Stimulated activated naive CD8-positive, alpha-beta T cell treated with anti-CD3 and anti-CD28 coated beads, Interleukin-15, amount 100 ng/mL, for 72 hours (primary cell): ENCODE data around the gene CREG2.
A peak's percentile ranks its signal among the peaks of the same experiment; 100 is the strongest.

Experiments
- ATAC-seq: fragments of 150-1000 bp; cut with Tn5 transposase; 2 replicates; pipeline ENCODE4 v1.10.0; 2021; ENCODE audit warnings: mild to moderate bottlenecking, moderate library complexity
- DNase-seq, 2 donors: peaks; one replicate each; pipeline ENCODE4 v3.0.0; 2021 to 2022
- H3K27ac Mint-ChIP-seq, 2 donors: one replicate each; pipeline ENCODE4 v1.8.0; 2022; ENCODE audit warnings: mild to moderate bottlenecking in 2 of 2, mixed read lengths in 2 of 2, moderate library complexity in 2 of 2
- H3K27me3 Mint-ChIP-seq: one replicate; pipeline ENCODE4 v1.8.0; 2022; ENCODE audit warnings: mixed read lengths
- H3K4me1 Mint-ChIP-seq: one replicate; pipeline ENCODE4 v1.8.0; 2022; ENCODE audit warnings: mild to moderate bottlenecking, mixed read lengths
- H3K4me3 Mint-ChIP-seq, 2 donors: one replicate each; pipeline ENCODE4 v1.8.0; 2022; ENCODE audit warnings: mild to moderate bottlenecking in 2 of 2, mixed read lengths in 2 of 2, moderate library complexity in 1 of 2
- H3K9me3 Mint-ChIP-seq, 2 donors: one replicate each; pipeline ENCODE4 v1.8.0; 2022; ENCODE audit warnings: mixed read lengths in 2 of 2

CREG2 gene

DNA sequence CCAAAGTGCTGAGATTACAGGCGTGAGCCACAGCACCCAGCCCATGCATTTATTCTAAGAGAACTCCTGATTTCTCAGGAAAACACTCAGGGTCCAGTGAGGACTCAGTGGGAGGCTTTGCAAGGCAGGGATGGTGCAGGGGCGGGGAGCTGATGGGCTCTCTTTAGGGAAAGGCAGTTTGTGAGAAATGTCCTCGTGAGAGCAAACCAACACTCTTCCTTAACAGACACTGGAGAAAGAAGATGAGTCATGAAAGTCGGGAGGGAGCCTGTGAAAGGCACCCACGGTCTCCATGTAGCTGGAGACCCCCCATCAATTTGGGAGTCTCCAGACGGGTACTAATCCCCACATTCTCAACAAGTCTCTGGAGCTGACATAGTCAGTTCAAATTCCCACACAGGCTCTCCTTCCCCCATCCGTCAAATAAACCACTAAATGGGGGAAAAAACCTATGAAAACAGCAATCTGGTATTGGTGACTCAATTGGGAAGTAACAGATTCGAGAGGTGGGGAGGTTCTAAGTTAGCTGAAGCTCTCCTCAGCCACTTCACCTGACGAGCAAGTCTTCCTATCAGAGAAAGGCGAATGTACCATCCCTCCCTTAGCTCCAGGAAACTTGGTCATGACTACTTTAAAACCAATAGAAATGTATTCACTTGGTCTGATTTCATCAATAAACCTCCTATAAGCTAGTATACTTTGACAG, 11.0 kb upstream of the CREG2 start:
- Mint-ChIP-seq H3K9me3 (no peaks in the 10 kb centered on the region), H3K4me3 (no peak overlapping the region)
- ATAC-seq = no peak

GRCh38 chr2:101396316-101396717, 9.0 kb upstream of the CREG2 start:
- DNase-seq (no peak), ATAC-seq (no peak)
- peaks cover 55% of the 10 kb centered on the region for H3K27me3 Mint-ChIP-seq
- no peaks in the 10 kb centered on the region for H3K4me1 Mint-ChIP-seq
- H3K27ac Mint-ChIP-seq = no peak overlapping the region
- H3K9me3 Mint-ChIP-seq = no peaks in the 10 kb centered on the region
- no peak overlapping the region for H3K4me3 Mint-ChIP-seq

More for the DNA sequence above, 11.0 kb upstream of the CREG2 start:
- Mint-ChIP-seq H3K27ac (no peak overlapping the region), H3K4me1 (peaks cover 6% of the 10 kb centered on the region), H3K27me3 (peaks cover 75% of the 10 kb centered on the region)
- DNase-seq = no peak

- peaks cover 49% of the 10 kb centered on the region for H3K27me3 Mint-ChIP-seq
- DNase-seq (no peak), ATAC-seq (no peak)
- H3K4me1 Mint-ChIP-seq = no peaks in the 10 kb centered on the region
- no peak overlapping the region for H3K27ac Mint-ChIP-seq
- H3K4me3 Mint-ChIP-seq = no peak overlapping the region
- H3K9me3 Mint-ChIP-seq = no peaks in the 10 kb centered on the region
Observed at GRCh38 chr2:101395545-101396315, 8.4 kb upstream of the CREG2 start.

DNA sequence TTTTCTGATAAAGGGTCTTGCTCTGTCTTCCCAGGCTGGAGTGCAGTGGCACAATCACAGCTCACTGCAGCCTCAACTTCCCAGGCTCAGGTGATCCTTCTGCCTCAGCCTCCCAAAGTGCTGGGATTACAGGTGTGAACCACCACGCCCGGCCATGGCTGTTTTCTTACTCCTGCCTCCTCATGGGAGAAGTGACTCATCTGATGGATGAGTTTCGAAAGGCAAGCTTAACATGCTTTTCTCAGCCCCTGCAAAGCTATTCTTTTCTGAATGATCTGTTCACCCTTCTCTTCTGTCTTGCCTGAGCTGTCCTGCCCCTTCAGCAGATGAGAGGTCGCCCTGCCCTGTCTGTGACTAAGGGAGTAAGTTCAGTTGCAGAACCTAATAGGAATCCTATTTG, 929 bp upstream of the CREG2 start:
- peaks cover 68% of the 10 kb centered on the region for H3K27me3 Mint-ChIP-seq
- DNase-seq = no peak

GRCh38 chr2:101386599-101387150, 628 bp downstream of the CREG2 start:
- Mint-ChIP-seq H3K4me3 (peak overlapping the region; percentile 65 to 72), H3K9me3 (no peaks in the 10 kb centered on the region), H3K27ac (no peak overlapping the region), H3K27me3 (peaks cover 75% of the 10 kb centered on the region), H3K4me1 (peaks cover 13% of the 10 kb centered on the region)
- ATAC-seq (peak; percentile 70), DNase-seq (no peak)

More for the DNA sequence above, 929 bp upstream of the CREG2 start:
- no peak for ATAC-seq
- Mint-ChIP-seq H3K4me1 (peaks cover 13% of the 10 kb centered on the region), H3K4me3 (no peak overlapping the region), H3K27ac (no peak overlapping the region), H3K9me3 (no peaks in the 10 kb centered on the region)

- H3K27ac Mint-ChIP-seq = no peak overlapping the region
- peaks cover 13% of the 10 kb centered on the region for H3K4me1 Mint-ChIP-seq
- H3K9me3 Mint-ChIP-seq = no peaks in the 10 kb centered on the region
- no peak overlapping the region for H3K4me3 Mint-ChIP-seq
- no peak for DNase-seq
- ATAC-seq = no peak
- H3K27me3 Mint-ChIP-seq = peaks cover 53% of the 10 kb centered on the region
Observed at GRCh38 chr2:101383016-101383541, 4.2 kb downstream of the CREG2 start.

GRCh38 chr2:101382442-101382841, 4.9 kb downstream of the CREG2 start:
- no peak for DNase-seq
- ATAC-seq = no peak
- peaks cover 46% of the 10 kb centered on the region for H3K27me3 Mint-ChIP-seq
- H3K9me3 Mint-ChIP-seq = no peaks in the 10 kb centered on the region
- peaks cover 9% of the 10 kb centered on the region for H3K4me1 Mint-ChIP-seq
- no peak overlapping the region for H3K4me3 Mint-ChIP-seq
- H3K27ac Mint-ChIP-seq = no peak overlapping the region

DNA sequence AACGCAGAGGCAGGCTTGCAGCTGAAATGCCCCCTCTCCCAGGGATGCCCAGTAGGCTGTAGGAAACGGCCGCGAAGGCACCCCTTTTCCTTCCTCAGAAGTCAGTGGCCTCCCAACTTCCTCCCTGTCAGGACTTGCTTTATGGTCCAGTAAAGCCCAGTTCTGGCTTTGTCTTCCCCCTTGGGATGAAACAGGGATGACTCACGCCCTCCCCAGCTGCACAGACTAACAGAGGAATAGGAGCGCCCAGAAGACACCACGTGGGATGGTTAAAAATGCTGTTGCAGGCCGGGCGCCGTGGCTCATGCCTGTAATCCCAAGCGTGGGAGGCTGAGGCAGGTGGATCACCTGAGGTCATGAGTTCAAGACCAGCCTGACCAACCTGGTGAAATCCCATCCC, 6.9 kb downstream of the CREG2 start:
- H3K9me3 Mint-ChIP-seq = no peaks in the 10 kb centered on the region
- DNase-seq (no peak), ATAC-seq (no peak)
- no peak overlapping the region for H3K27ac Mint-ChIP-seq
- no peak overlapping the region for H3K4me3 Mint-ChIP-seq
- H3K27me3 Mint-ChIP-seq = peaks cover 27% of the 10 kb centered on the region
- no peaks in the 10 kb centered on the region for H3K4me1 Mint-ChIP-seq

DNA sequence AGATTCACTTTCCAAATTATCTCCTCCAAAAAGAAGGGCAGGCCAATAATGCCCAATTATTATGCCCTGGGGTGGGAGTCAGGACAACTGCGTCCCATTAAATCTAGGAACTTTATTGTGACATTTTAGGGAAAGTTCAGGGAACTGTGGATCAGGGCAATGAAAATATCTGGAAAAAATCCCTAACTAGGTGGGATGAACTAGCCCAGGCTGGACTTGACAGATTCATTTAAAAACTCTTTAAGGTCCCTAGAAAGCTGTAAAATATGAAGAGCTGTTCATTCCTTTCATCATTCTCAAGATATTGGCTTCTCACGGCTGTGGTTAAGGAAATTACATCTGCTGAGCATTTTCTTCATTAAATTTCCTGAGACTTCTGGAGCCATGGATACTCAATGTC, 8.2 kb downstream of the CREG2 start:
- Mint-ChIP-seq H3K27ac (no peak overlapping the region), H3K9me3 (no peaks in the 10 kb centered on the region), H3K4me1 (no peaks in the 10 kb centered on the region), H3K4me3 (no peak overlapping the region), H3K27me3 (peaks cover 15% of the 10 kb centered on the region)
- ATAC-seq (no peak), DNase-seq (no peak)

DNA sequence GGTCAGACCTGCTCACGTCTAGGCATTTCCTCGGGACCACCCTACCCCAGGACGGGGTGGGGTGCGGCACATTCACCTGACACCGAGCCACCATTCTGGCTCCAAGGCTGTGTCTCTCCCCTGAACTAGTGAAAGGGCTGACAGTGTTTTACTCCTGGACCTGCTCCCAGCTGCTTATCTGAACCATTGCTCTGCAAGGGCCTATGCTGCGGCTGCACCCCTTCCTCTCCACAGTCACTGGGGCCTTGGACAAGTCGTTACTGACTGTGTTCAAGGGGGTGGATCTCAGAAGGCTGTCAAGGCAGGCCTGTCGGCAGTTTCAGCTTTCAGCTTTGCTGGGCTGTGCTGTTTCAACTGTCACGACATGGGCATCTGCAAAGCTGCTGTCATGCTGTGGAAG, 11.7 kb downstream of the CREG2 start:
- Mint-ChIP-seq H3K27ac (no peak overlapping the region), H3K9me3 (peaks cover 0 to 7% of the 10 kb centered on the region in 2 donors), H3K4me1 (no peaks in the 10 kb centered on the region), H3K27me3 (no peaks in the 10 kb centered on the region), H3K4me3 (no peak overlapping the region)
- no peak for ATAC-seq
- no peak for DNase-seq

DNA sequence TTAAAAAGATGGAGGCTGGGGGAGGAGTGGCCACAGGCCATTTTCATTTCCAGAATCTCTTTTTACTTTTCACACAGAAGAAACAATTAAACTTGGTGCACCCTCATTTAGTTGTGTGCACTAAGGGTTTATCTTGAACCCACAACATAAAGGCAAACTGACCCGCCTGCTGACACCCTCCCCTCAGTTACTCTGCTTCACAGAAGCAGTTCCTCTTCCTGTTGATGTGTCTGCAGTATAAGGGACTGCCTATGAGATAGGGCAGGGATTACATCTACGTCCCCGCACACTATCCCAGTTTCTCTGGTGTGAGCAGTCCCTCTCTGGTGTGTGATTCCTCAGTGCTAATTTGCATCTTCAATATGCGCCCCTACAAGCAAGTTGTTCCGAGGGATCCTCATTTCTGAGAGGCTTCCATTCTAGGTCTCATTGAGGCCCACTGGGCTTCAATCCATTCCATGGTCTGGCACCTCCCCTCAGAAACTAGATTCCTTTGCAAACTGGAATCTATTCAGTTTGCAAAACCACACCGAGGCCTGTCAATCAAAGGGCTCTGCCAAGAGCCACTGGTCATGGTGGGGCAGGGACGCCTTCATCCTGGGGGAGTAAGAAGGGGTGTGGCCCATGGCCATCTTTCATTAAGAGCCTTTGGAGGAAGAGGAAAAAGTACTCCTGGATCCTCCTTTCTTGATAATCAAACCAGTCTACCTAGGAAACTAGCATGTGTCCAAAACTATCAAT, 12.3 kb downstream of the CREG2 start:
- DNase-seq (no peak), ATAC-seq (no peak)
- H3K4me3 Mint-ChIP-seq = no peak overlapping the region
- no peak overlapping the region for H3K27ac Mint-ChIP-seq
- no peaks in the 10 kb centered on the region for H3K27me3 Mint-ChIP-seq
- no peaks in the 10 kb centered on the region for H3K4me1 Mint-ChIP-seq
- peaks cover 0 to 7% of the 10 kb centered on the region in 2 donors for H3K9me3 Mint-ChIP-seq

GRCh38 chr2:101372792-101373191, 14.5 kb downstream of the CREG2 start:
- no peaks in the 10 kb centered on the region for H3K4me1 Mint-ChIP-seq
- ATAC-seq (no peak), DNase-seq (no peak)
- H3K4me3 Mint-ChIP-seq = no peak overlapping the region
- peaks cover 0 to 7% of the 10 kb centered on the region in 2 donors for H3K9me3 Mint-ChIP-seq
- H3K27ac Mint-ChIP-seq = no peak overlapping the region
- H3K27me3 Mint-ChIP-seq = no peaks in the 10 kb centered on the region

DNA sequence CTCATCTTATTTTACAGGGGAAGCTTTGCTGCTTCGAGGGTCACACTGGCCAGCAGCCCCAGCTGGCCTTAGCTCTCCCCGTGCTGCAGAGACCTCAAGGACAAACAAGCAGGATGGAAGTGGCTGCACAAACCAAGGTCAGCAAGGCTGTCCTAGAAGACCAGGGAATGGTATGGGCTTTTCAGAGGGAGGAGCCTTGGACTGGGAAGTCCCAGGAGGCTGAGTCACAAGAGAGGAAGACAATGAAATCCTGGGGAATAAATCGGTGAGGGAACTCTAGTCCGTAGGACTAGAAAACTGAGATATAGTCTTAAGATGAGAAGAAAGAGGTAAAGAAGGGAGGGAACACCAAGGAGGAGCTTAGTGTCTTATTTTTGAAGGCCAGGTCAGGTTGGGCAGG, 15.7 kb downstream of the CREG2 start:
- no peak for ATAC-seq
- Mint-ChIP-seq H3K4me1 (no peaks in the 10 kb centered on the region), H3K4me3 (no peak overlapping the region), H3K9me3 (peaks cover 0 to 7% of the 10 kb centered on the region in 2 donors), H3K27ac (peak overlapping the region in 1 of 2 donors; percentile 21), H3K27me3 (no peaks in the 10 kb centered on the region)
- DNase-seq = no peak

DNA sequence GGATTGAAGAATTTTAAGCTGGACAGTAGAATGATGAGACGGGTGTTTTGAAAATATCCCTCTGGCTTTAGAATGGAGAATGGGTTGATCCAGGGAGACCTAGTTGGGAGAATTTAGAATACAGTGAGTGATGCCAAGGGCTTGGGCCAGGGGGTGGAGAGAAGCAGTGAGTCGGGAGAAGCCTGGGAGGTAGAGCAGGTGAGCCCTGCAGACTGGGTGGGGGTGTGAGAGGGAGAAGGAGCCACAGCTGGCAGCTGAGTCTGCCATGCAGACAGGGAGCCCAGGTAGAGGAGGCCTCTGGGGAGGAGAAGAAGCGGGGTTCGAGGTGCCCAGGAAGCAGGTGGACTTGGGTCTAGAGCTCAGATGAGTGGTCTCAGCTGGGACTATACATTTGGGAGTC, 18.2 kb downstream of the CREG2 start:
- H3K4me3 Mint-ChIP-seq = no peak overlapping the region
- no peaks in the 10 kb centered on the region for H3K4me1 Mint-ChIP-seq
- no peak overlapping the region for H3K27ac Mint-ChIP-seq
- DNase-seq = no peak
- no peaks in the 10 kb centered on the region for H3K27me3 Mint-ChIP-seq
- H3K9me3 Mint-ChIP-seq = peaks cover 0 to 7% of the 10 kb centered on the region in 2 donors
- ATAC-seq = no peak

- ATAC-seq = no peak
Observed at GRCh38 chr2:101368376-101368775, 18.9 kb downstream of the CREG2 start.

More at GRCh38 chr2:101368376-101368775, 18.9 kb downstream of the CREG2 start:
- Mint-ChIP-seq H3K27me3 (no peaks in the 10 kb centered on the region), H3K27ac (no peak overlapping the region), H3K4me3 (no peak overlapping the region), H3K4me1 (no peaks in the 10 kb centered on the region), H3K9me3 (peaks cover 0 to 4% of the 10 kb centered on the region in 2 donors)
- DNase-seq = no peak
